ENCODE measurements around the gene CAMTA1. TPM values are rescaled to one million over a fixed set of nuclear protein-coding genes. Genes with fewer than 3 reads are reported as not detected.

Gene CAMTA1
- total RNA-seq, 1 donor from 2014 or later, result 268 TPM

GRCh38 chr1:7770997-7771822, 986.0 kb downstream of the CAMTA1 start, which contains the start of gene VAMP3:
Gene VAMP3 (plus strand): TSS chr1:7771296. CDS start chr1:7771384, 88 bp downstream.
- no peaks in the 10 kb centered on the region for H3K36me3 Mint-ChIP-seq
- no peaks in the 10 kb centered on the region for H3K27me3 Mint-ChIP-seq (ENCODE audit: insufficient read depth, low read depth)
- peaks cover 10% of the 10 kb centered on the region for H3F3A ChIP-seq (ENCODE audit: low read depth)
- H3K36me3 ChIP-seq, result peaks cover 3% of the 10 kb centered on the region
- DNase-seq (ENCODE audit: low spot score), result peak; percentile 91
- no peaks in the 10 kb centered on the region for H3K9me3 Mint-ChIP-seq
- peak within 1 kb of the TSS; percentile 86 for H2AFZ ChIP-seq (replicated peaks)
- peaks cover 23% of the 10 kb centered on the region for H3K4me1 ChIP-seq
- H3K27ac ChIP-seq, result peak within 1 kb of the TSS; percentile 85
- peaks cover 27% of the 10 kb centered on the region for H3K4me1 Mint-ChIP-seq
- no peaks in the 10 kb centered on the region for H3K27me3 ChIP-seq
- H3K9me3 ChIP-seq (ENCODE audit: low read depth), result no peaks in the 10 kb centered on the region
- H4K20me1 ChIP-seq (ENCODE audit: low read depth), result peaks cover 18% of the 10 kb centered on the region
- H3K27ac Mint-ChIP-seq, result no peak within 1 kb of the TSS
- peak within 1 kb of the TSS; percentile 92 for H3K9ac ChIP-seq
- peak within 1 kb of the TSS; percentile 96 for H3K4me2 ChIP-seq
- H3K79me2 ChIP-seq (ENCODE audit: low read depth), result peaks cover 49% of the 10 kb centered on the region
- peak within 1 kb of the TSS; percentile 99 for H3K4me3 ChIP-seq
- no peak for TF ChIP-seq EZH2 (IDR thresholded peaks at IDR 0.05)
- no peak for TF ChIP-seq CTCF (IDR thresholded peaks at IDR 0.05)
- no peak for TF ChIP-seq EZH2phosphoT487 (IDR thresholded peaks at IDR 0.05)
- H3K4me3 Mint-ChIP-seq, result peak within 1 kb of the TSS; percentile 90

GRCh38 chr1:7771823-7772299, 986.6 kb downstream of the CAMTA1 start:
- Histone ChIP-seq H3K4me3 (peak overlapping the region; percentile 99), H3K79me2 (ENCODE audit: low read depth) (peaks cover 52% of the 10 kb centered on the region), H4K20me1 (ENCODE audit: low read depth) (peaks cover 18% of the 10 kb centered on the region), H3K27me3 (no peaks in the 10 kb centered on the region), H3K4me2 (peak overlapping the region; percentile 96), H3K9ac (peak overlapping the region; percentile 92), H3F3A (ENCODE audit: low read depth) (peaks cover 10% of the 10 kb centered on the region), H3K27ac (peak overlapping the region; percentile 85), H3K9me3 (ENCODE audit: low read depth) (no peaks in the 10 kb centered on the region), H2AFZ (replicated peaks) (peak overlapping the region; percentile 73), H3K4me1 (peaks cover 17% of the 10 kb centered on the region), H3K36me3 (peaks cover 3% of the 10 kb centered on the region)
- Mint-ChIP-seq H3K9me3 (no peaks in the 10 kb centered on the region), H3K27ac (no peak overlapping the region), H3K4me3 (peak overlapping the region; percentile 89), H3K36me3 (peaks cover 5% of the 10 kb centered on the region), H3K4me1 (peaks cover 20% of the 10 kb centered on the region), H3K27me3 (ENCODE audit: insufficient read depth, low read depth) (no peaks in the 10 kb centered on the region)
- no peak for DNase-seq (ENCODE audit: low spot score)
- TF ChIP-seq EZH2phosphoT487 (IDR thresholded peaks at IDR 0.05) (no peak), EZH2 (IDR thresholded peaks at IDR 0.05) (no peak), CTCF (IDR thresholded peaks at IDR 0.05) (no peak)

GRCh38 chr1:7777591-7777990, 992.3 kb downstream of the CAMTA1 start:
- Mint-ChIP-seq H3K27me3 (ENCODE audit: insufficient read depth, low read depth) (no peaks in the 10 kb centered on the region), H3K9me3 (no peaks in the 10 kb centered on the region), H3K4me3 (no peak overlapping the region), H3K4me1 (peaks cover 3% of the 10 kb centered on the region), H3K36me3 (peaks cover 24% of the 10 kb centered on the region), H3K27ac (no peak overlapping the region)
- Histone ChIP-seq H3K9me3 (ENCODE audit: low read depth) (no peaks in the 10 kb centered on the region), H3K4me3 (no peak overlapping the region), H3K79me2 (ENCODE audit: low read depth) (peaks cover 39% of the 10 kb centered on the region), H3K4me2 (no peak overlapping the region), H3K36me3 (peaks cover 10% of the 10 kb centered on the region), H4K20me1 (ENCODE audit: low read depth) (peaks cover 9% of the 10 kb centered on the region), H3K4me1 (no peaks in the 10 kb centered on the region), H3K27me3 (no peaks in the 10 kb centered on the region), H2AFZ (replicated peaks) (no peak overlapping the region), H3F3A (ENCODE audit: low read depth) (peaks cover 15% of the 10 kb centered on the region), H3K9ac (no peak overlapping the region), H3K27ac (no peak overlapping the region)
- TF ChIP-seq CTCF (IDR thresholded peaks at IDR 0.05), result no peak
- no peak for TF ChIP-seq EZH2 (IDR thresholded peaks at IDR 0.05)
- TF ChIP-seq EZH2phosphoT487 (IDR thresholded peaks at IDR 0.05), result no peak
- DNase-seq (ENCODE audit: low spot score), result no peak

All from neural progenitor cell (in vitro differentiated cells).